Measurements from ENCODE around the gene KBTBD8.

Gene KBTBD8

DNA sequence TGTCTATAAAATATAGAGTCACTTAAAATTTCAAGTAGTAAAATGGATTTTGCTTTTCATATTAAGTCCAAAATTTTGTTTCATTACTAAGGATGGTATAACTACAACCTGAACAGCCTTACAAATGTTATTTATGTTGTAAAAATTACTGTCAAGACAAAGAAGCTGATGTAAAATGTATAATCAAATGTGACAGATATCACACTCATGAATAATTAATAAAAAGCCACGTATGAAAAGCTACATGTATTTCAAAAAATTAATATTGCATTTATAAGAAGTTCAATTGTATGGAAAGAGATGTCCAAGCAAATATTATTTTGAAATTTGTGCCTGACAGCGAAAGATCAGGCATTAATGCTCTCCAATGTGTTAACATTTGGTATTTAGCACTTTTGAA, 48.9 kb downstream of the KBTBD8 start:
- H3K27ac ChIP-seq = no peak overlapping the region
- H3K9me3 ChIP-seq = no peaks in the 10 kb centered on the region
- peaks cover 0 to 13% (median 6%) of the 10 kb centered on the region in 4 donors for H3K4me1 ChIP-seq
- H3K4me3 ChIP-seq = no peak overlapping the region
- H3K27me3 ChIP-seq = no peaks in the 10 kb centered on the region
- DNase-seq = no peak
- H3K36me3 ChIP-seq = no peaks in the 10 kb centered on the region
- intact Hi-C loops (cut with DNase I; ENCODE audit: low total_unique reads) = no loop called here
- TF ChIP-seq, protein P1, sequence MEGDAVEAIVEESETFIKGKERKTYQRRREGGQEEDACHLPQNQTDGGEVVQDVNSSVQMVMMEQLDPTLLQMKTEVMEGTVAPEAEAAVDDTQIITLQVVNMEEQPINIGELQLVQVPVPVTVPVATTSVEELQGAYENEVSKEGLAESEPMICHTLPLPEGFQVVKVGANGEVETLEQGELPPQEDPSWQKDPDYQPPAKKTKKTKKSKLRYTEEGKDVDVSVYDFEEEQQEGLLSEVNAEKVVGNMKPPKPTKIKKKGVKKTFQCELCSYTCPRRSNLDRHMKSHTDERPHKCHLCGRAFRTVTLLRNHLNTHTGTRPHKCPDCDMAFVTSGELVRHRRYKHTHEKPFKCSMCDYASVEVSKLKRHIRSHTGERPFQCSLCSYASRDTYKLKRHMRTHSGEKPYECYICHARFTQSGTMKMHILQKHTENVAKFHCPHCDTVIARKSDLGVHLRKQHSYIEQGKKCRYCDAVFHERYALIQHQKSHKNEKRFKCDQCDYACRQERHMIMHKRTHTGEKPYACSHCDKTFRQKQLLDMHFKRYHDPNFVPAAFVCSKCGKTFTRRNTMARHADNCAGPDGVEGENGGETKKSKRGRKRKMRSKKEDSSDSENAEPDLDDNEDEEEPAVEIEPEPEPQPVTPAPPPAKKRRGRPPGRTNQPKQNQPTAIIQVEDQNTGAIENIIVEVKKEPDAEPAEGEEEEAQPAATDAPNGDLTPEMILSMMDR (IDR thresholded peaks at IDR 0.05) = no peak

DNA sequence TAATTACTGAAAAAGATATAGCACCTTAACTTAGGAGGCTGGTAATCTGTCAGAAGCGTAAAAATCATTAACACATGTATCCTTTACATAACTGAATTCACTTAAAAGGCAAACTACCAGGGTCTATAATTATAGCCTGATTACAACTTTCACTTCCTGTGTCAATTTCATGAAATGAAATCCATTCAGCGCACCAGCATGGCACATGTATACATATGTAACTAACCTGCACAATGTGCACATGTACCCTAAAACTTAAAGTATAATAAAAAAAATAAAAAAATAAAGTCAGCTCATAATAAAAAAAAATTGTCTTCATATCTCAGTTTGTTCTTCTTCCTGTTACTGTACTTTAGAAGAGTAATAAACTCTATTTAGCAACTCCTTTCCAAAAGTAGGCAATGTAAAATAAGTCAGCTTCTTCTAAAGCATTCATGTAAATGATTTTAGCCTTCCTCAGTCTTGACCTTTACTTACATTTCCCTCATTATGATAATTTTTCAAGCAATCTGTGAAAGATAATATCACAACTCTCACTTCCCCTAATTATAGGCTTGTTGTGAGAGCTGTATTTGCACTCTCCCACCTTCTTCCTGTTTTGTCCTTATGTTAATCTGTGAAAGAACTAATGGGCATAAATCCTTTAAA, 50.1 kb downstream of the KBTBD8 start:
- intact Hi-C loops (cut with DNase I; ENCODE audit: low total_unique reads) = no loop called here
- no peak for DNase-seq
- Histone ChIP-seq H3K9me3 (no peaks in the 10 kb centered on the region), H3K36me3 (no peaks in the 10 kb centered on the region), H3K27me3 (no peaks in the 10 kb centered on the region), H3K4me3 (no peak overlapping the region), H3K4me1 (peaks cover 0 to 13% (median 6%) of the 10 kb centered on the region in 4 donors), H3K27ac (no peak overlapping the region)
- TF ChIP-seq, protein P1 (IDR thresholded peaks at IDR 0.05) = no peak

DNA sequence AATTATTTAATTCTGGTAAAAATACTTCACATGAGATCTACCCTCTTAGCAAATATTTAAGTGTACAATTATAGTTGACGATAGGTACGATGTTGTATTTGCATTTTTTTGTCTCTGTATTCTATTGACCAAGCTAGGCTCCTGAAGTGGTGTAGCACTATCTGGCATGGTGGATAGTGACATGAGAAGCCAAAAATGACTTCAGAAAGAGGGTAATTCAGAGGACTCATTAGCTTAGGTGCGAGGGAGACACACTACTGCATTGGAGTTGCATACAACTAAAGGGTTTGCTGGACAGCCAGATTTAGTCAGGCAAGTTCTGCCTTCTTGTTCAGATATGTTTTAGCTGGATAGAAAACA, 50.6 kb downstream of the KBTBD8 start:
- peaks cover 0 to 12% (median 6%) of the 10 kb centered on the region in 4 donors for H3K4me1 ChIP-seq
- intact Hi-C loops (cut with DNase I; ENCODE audit: low total_unique reads) = no loop called here
- no peak overlapping the region for H3K27ac ChIP-seq
- no peaks in the 10 kb centered on the region for H3K9me3 ChIP-seq
- no peak for DNase-seq
- TF ChIP-seq, protein P1 (IDR thresholded peaks at IDR 0.05) = no peak
- no peak overlapping the region for H3K4me3 ChIP-seq
- no peaks in the 10 kb centered on the region for H3K36me3 ChIP-seq
- no peaks in the 10 kb centered on the region for H3K27me3 ChIP-seq

DNA sequence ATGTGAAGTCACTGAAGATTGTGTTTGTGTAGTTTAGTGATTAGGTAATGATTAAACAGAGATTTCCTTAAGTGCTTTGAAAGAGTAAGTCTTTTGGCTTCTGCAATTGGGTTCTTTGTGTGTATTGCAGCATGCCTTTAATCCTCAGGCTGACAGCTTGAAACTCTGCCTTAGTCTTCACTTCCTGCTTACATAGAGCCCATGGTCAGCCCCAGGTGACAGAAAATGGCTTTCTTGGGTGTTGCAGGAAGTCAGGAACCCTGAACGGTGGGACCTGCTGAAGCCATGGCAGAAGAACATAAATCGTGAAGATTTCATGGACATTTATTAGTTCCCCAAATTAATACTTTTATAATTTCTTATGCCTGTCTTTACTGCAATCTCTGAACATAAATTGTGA, 61.3 kb downstream of the KBTBD8 start:
- no peak overlapping the region for H3K27ac ChIP-seq
- no peaks in the 10 kb centered on the region for H3K36me3 ChIP-seq
- TF ChIP-seq, protein P1 (IDR thresholded peaks at IDR 0.05) = no peak
- H3K9me3 ChIP-seq = peaks cover 0 to 4% (median 0%) of the 10 kb centered on the region in 3 donors
- H3K4me1 ChIP-seq = no peaks in the 10 kb centered on the region
- DNase-seq = no peak
- no peaks in the 10 kb centered on the region for H3K27me3 ChIP-seq
- H3K4me3 ChIP-seq = no peak overlapping the region
- intact Hi-C loops (cut with DNase I; ENCODE audit: low total_unique reads) = no loop called here

Measured in tibial artery (tissue), 4 donors.